Measurements from ENCODE around the gene CRYBB2. TPM values are rescaled to one million over a fixed set of nuclear protein-coding genes. Genes with fewer than 3 reads are reported as not detected.
"Not testable (repeated sequence)": the region's sequence is repeated elsewhere in the genome, so short reads cannot be mapped to it uniquely, and the experiment has no call there.

The CRYBB2 gene
- polyA plus RNA-seq, 3 donors, result 0.15 to 1.0 (median 0.21) TPM

- 50 to 63% (median 59%) methylated on average over 4 of the region's 4 CpGs for WGBS, 3 donors
- H3K27ac ChIP-seq (ENCODE audit: low read depth, low read length), result no peak overlapping the region
Observed at GRCh38 chr22:25219948-25220442, 556 bp downstream of the CRYBB2 start.

- 67 to 82% (median 82%) methylated on average over 8 of the region's 8 CpGs for WGBS, 3 donors
- no peak overlapping the region for H3K27ac ChIP-seq (ENCODE audit: low read depth, low read length)
Observed at GRCh38 chr22:25221790-25222189, 2.4 kb downstream of the CRYBB2 start.

- 69 to 87% (median 82%) methylated on average over 12 of the region's 12 CpGs for WGBS, 3 donors
- no peak overlapping the region for H3K27ac ChIP-seq (ENCODE audit: low read depth, low read length)
Observed at GRCh38 chr22:25223269-25223850, 3.9 kb downstream of the CRYBB2 start.

- WGBS, 3 donors, result 73 to 97% (median 85%) methylated on average over 13 of the region's 13 CpGs
- H3K27ac ChIP-seq (ENCODE audit: low read depth, low read length), result no peak overlapping the region
Observed at GRCh38 chr22:25228822-25229221, 9.4 kb downstream of the CRYBB2 start.

- 73 to 87% (median 84%) methylated on average over 2 of the region's 2 CpGs for WGBS, 3 donors
- not testable (repeated sequence) for H3K27ac ChIP-seq (ENCODE audit: low read depth, low read length)
Observed at GRCh38 chr22:25230760-25231159, 11.3 kb downstream of the CRYBB2 start.

GRCh38 chr22:25232301-25232700 is 12.9 kb downstream of the CRYBB2 start:
- no peak overlapping the region for H3K27ac ChIP-seq (ENCODE audit: low read depth, low read length)
- 54 to 89% (median 75%) methylated on average over 5 of the region's 5 CpGs for WGBS, 3 donors

- not testable (repeated sequence) for H3K27ac ChIP-seq (ENCODE audit: low read depth, low read length)
Observed at GRCh38 chr22:25233706-25234105, 14.3 kb downstream of the CRYBB2 start.

GRCh38 chr22:25235547-25236290 is 16.3 kb downstream of the CRYBB2 start:
- 11 to 12% (median 12%) methylated on average over 30 of the region's 30 CpGs for WGBS, 3 donors
- no peak overlapping the region for H3K27ac ChIP-seq (ENCODE audit: low read depth, low read length)

- WGBS, 3 donors, result 80 to 91% (median 88%) methylated on average over 6 of the region's 6 CpGs
- H3K27ac ChIP-seq (ENCODE audit: low read depth, low read length), result no peak overlapping the region
Observed at GRCh38 chr22:25236417-25236816, 17.0 kb downstream of the CRYBB2 start.

GRCh38 chr22:25237503-25237902 is 18.1 kb downstream of the CRYBB2 start:
- no peak overlapping the region for H3K27ac ChIP-seq (ENCODE audit: low read depth, low read length)
- WGBS, 3 donors, result 77 to 87% (median 84%) methylated on average over 4 of the region's 4 CpGs

GRCh38 chr22:25238058-25238457 is 18.6 kb downstream of the CRYBB2 start:
- not testable (repeated sequence) for H3K27ac ChIP-seq (ENCODE audit: low read depth, low read length)
- 65 to 72% (median 67%) methylated on average over 8 to 9 of the region's 9 CpGs for WGBS, 3 donors

GRCh38 chr22:25255169-25255568 is 35.7 kb downstream of the CRYBB2 start:
- H3K27ac ChIP-seq (ENCODE audit: low read depth, low read length), result not testable (repeated sequence)
- 30 to 83% (median 66%) methylated on average over 1 of the region's 1 CpG for WGBS, 3 donors

GRCh38 chr22:25267567-25267966 is 48.1 kb downstream of the CRYBB2 start:
- not testable (repeated sequence) for H3K27ac ChIP-seq (ENCODE audit: low read depth, low read length)

GRCh38 chr22:25268902-25269301 is 49.5 kb downstream of the CRYBB2 start:
- WGBS, 3 donors, result 69 to 83% (median 75%) methylated on average over 1 of the region's 1 CpG
- H3K27ac ChIP-seq (ENCODE audit: low read depth, low read length), result not testable (repeated sequence)

More at GRCh38 chr22:25267567-25267966, 48.1 kb downstream of the CRYBB2 start:
- 66 to 75% (median 73%) methylated on average over 4 of the region's 4 CpGs for WGBS, 3 donors

GRCh38 chr22:25270061-25270460 is 50.6 kb downstream of the CRYBB2 start:
- H3K27ac ChIP-seq (ENCODE audit: low read depth, low read length), result not testable (repeated sequence)
- WGBS, 3 donors, result 42 to 64% (median 46%) methylated on average over 2 of the region's 2 CpGs

GRCh38 chr22:25273231-25273630 is 53.8 kb downstream of the CRYBB2 start:
- not testable (repeated sequence) for H3K27ac ChIP-seq (ENCODE audit: low read depth, low read length)
- 61 to 78% (median 66%) methylated on average over 4 of the region's 4 CpGs for WGBS, 3 donors

GRCh38 chr22:25273928-25274327 is 54.5 kb downstream of the CRYBB2 start:
- WGBS, 3 donors, result 71 to 90% (median 83%) methylated on average over 3 of the region's 3 CpGs

GRCh38 chr22:25280118-25280517 is 60.7 kb downstream of the CRYBB2 start:
- WGBS, 3 donors, result 68 to 73% (median 69%) methylated on average over 2 of the region's 2 CpGs
- not testable (repeated sequence) for H3K27ac ChIP-seq (ENCODE audit: low read depth, low read length)

More at GRCh38 chr22:25273928-25274327, 54.5 kb downstream of the CRYBB2 start:
- H3K27ac ChIP-seq (ENCODE audit: low read depth, low read length), result not testable (repeated sequence)

Data from adipose tissue (tissue), 3 donors.